ENCODE results near the gene GNG7.

DNA sequence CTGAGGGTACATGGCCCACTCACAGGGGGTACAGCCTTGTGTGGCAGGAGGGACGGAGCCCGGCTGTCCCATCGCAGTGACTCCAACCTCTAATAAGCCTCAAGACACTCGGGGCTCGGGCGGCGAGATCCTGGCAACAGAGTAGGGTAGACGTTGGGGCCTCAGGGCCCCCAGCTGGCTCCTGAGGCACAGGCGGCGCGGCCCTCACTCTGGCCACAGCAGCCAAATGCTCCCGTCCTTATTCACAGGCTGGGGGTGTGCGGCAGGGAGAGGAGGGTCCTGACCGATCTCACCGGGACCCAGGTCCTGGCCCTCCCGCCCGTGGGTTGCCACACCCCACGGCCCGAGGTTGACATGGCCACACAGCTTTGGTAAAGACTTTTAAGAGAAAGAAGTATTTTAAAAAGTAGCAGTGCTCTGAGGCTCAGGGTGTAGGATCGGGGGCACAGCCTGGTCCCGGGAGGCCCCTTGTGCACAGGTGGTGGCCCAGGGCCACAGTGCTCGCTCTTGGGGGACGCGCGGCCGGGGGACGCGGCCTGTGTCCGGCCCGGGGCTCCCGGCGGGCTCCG is 29.7 kb upstream of the GNG7 start:
- TF ChIP-seq EP300 (IDR thresholded peaks at IDR 0.05) (no peak), POLR2AphosphoS5 (IDR thresholded peaks at IDR 0.05) (no peak), POLR2A (IDR thresholded peaks at IDR 0.05) (no peak)
- TF ChIP-seq, protein P1, sequence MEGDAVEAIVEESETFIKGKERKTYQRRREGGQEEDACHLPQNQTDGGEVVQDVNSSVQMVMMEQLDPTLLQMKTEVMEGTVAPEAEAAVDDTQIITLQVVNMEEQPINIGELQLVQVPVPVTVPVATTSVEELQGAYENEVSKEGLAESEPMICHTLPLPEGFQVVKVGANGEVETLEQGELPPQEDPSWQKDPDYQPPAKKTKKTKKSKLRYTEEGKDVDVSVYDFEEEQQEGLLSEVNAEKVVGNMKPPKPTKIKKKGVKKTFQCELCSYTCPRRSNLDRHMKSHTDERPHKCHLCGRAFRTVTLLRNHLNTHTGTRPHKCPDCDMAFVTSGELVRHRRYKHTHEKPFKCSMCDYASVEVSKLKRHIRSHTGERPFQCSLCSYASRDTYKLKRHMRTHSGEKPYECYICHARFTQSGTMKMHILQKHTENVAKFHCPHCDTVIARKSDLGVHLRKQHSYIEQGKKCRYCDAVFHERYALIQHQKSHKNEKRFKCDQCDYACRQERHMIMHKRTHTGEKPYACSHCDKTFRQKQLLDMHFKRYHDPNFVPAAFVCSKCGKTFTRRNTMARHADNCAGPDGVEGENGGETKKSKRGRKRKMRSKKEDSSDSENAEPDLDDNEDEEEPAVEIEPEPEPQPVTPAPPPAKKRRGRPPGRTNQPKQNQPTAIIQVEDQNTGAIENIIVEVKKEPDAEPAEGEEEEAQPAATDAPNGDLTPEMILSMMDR (IDR thresholded peaks at IDR 0.05), result no peak
